ENCODE data around the gene ATP5F1E. TPM values are rescaled to one million over a fixed set of nuclear protein-coding genes. Genes with fewer than 3 reads are reported as not detected.

Gene ATP5F1E
- 88.3 to 146 TPM (median 103 TPM) in 5 replicates for total RNA-seq (2022; extraction: Qiagen RNA extraction; ENCODE audit: low read depth)

GRCh38 chr20:59032023-59032712 is at the start of gene ATP5F1E:
ATP5F1E (minus strand) TSS chr20:59032335; CDS start chr20:59032251, 84 bp downstream.

DNA sequence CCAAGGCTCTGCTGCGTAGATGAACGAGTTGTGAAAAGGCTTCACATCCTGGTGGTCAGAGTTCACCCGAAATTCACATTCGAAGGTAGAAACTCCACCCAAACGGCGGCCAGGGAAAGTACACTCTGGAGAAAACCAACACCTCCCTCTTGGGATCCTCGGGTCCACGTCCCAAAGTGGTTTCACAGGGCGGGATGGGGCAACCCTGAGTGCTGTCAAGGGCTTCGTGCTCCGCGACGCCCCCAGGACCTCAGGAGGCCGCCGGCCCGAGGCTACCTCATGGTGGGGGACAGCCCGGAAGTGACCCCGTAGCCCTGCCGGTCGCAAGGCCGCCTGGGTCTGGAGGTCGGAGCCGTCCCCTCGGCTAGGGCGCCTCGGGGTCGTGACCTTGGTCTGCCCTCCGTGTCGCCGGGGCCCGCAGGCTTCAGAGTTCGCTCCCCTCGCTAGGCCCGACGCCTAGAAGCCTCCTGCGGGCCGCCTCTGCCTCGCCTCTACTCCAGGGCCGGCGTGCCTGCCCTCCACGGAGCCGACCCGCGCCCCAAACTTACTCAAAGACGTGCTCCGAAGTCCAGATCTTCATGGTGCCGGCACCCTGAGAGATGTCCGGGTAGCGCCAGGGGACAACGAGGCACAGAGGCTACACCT is 10.1 kb upstream of the ATP5F1E start, which contains the start of gene PRELID3B:
PRELID3B (minus strand) TSS at position 636 of the 645 bp plus-strand sequence; CDS start at position 580, 56 bp downstream.

DNA sequence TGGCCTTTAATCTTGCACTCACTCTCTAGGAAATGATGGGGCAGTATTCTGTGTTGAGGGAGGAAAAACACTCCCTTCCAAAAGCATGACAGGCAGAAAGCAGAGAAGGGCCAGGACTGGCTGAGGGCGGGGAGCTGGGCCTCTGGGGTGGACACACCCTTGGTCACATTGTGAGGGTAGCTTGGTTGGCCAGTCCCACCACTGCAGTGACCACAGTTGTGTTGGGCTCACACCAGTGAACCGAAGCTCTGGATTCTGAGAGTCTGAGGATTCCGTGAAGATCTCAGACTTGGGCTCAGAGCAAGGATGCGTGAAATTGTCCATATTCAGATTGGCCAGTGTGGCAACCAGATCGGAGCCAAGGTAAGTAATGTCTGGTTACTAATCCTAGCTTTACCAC is 12.9 kb downstream of the ATP5F1E start, which contains the start of gene TUBB1:
TUBB1 (plus strand) TSS at position 213 of the 400 bp plus-strand sequence; CDS start at position 307, 94 bp downstream.

GRCh38 chr20:59006864-59007664 is 25.1 kb downstream of the ATP5F1E start, which contains the start of gene CTSZ:
CTSZ (minus strand) TSS chr20:59007254; CDS start chr20:59007128, 126 bp downstream.

GRCh38 chr20:58980711-58981627 is 51.2 kb downstream of the ATP5F1E start, which contains the start of gene NELFCD:
NELFCD (plus strand) TSS chr20:58981256; CDS start chr20:58981310, 54 bp downstream.

Other genes with a start within 250 kb of the ATP5F1E start
- not detected in 5 replicates for gene GNAS-AS1, start 181.4 kb downstream of the ATP5F1E start, total RNA-seq (2022; extraction: Qiagen RNA extraction; ENCODE audit: low read depth)
- gene GNAS, start 179.6 kb downstream of the ATP5F1E start, total RNA-seq (2022; extraction: Qiagen RNA extraction; ENCODE audit: low read depth): 663 to 767 TPM (median 716 TPM) in 5 replicates
- 44.0 to 49.7 TPM (median 47.4 TPM) in 5 replicates for gene NELFCD, start 51.1 kb downstream of the ATP5F1E start, total RNA-seq (2022; extraction: Qiagen RNA extraction; ENCODE audit: low read depth)
- gene CTSZ, start 25.1 kb downstream of the ATP5F1E start, total RNA-seq (2022; extraction: Qiagen RNA extraction; ENCODE audit: low read depth): 148 to 192 TPM (median 181 TPM) in 5 replicates
- gene TUBB1, start 12.9 kb downstream of the ATP5F1E start, total RNA-seq (2022; extraction: Qiagen RNA extraction; ENCODE audit: low read depth): not detected in 5 replicates
- gene PRELID3B, start 10.5 kb upstream of the ATP5F1E start, total RNA-seq (2022; extraction: Qiagen RNA extraction; ENCODE audit: low read depth): 50.6 to 81.4 TPM (median 59.9 TPM) in 5 replicates
- gene ZNF831, start 131.5 kb upstream of the ATP5F1E start, total RNA-seq (2022; extraction: Qiagen RNA extraction; ENCODE audit: low read depth): not detected in 5 replicates

All from A549 treated with RU486 at 1 μM for 4 hours (cell line).